ENCODE measurements around the gene PARG. TPM values are rescaled to one million over a fixed set of nuclear protein-coding genes. Genes with fewer than 3 reads are reported as not detected.

The PARG gene
- total RNA-seq, 4 donors from 2014 or later = 31.8 to 40.2 (median 35.6) TPM

- H3K4me3 ChIP-seq = no peak overlapping the region
Observed at GRCh38 chr10:49833168-49833567, 108.7 kb downstream of the PARG start.

DNA sequence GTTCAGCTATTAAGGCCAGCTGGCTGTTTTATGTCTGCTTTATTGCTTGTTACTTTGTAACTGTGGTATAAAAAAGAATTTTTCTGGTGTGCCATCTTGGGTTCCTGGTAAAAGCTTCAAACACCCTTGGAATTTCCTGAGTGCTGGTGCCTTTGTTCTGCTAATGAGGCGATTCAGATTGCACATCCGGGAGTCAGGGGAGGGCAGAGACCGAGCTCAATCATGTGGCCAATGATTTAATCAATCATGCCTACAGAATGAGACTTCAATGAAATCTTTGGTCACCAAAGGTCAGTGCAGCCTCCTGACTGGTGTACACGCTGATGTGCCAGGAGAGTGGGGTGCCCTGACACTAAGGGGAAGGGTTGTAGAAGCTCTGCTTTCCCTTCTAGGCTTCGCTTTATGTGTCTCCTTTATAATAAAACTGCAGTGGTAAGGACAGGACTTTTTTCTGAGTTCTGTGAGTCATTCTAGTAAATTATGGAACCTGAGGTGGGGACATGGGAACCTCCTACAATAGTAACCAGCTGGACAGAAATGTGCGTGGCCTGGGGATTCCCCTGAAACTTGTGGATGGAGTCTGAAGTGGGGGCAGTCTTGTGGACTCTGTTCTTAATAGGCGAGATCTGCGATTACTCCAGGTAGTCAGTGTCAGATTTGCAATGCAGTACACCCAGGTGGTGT lies 110.3 kb downstream of the PARG start:
- WGBS, 2 donors = 52 to 54% methylated on average over 8 of the region's 8 CpGs
- no peak overlapping the region for H3K27ac ChIP-seq

More at GRCh38 chr10:49833168-49833567, 108.7 kb downstream of the PARG start:
- no peaks in the 10 kb centered on the region for H3K27me3 ChIP-seq
- TF ChIP-seq, protein P1, sequence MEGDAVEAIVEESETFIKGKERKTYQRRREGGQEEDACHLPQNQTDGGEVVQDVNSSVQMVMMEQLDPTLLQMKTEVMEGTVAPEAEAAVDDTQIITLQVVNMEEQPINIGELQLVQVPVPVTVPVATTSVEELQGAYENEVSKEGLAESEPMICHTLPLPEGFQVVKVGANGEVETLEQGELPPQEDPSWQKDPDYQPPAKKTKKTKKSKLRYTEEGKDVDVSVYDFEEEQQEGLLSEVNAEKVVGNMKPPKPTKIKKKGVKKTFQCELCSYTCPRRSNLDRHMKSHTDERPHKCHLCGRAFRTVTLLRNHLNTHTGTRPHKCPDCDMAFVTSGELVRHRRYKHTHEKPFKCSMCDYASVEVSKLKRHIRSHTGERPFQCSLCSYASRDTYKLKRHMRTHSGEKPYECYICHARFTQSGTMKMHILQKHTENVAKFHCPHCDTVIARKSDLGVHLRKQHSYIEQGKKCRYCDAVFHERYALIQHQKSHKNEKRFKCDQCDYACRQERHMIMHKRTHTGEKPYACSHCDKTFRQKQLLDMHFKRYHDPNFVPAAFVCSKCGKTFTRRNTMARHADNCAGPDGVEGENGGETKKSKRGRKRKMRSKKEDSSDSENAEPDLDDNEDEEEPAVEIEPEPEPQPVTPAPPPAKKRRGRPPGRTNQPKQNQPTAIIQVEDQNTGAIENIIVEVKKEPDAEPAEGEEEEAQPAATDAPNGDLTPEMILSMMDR (IDR thresholded peaks at IDR 0.05) = no peak
- TF ChIP-seq POLR2A (IDR thresholded peaks at IDR 0.05) (no peak), EP300 (IDR thresholded peaks at IDR 0.05) (no peak)
- no peaks in the 10 kb centered on the region for H3K9me3 ChIP-seq
- no peaks in the 10 kb centered on the region for H3K4me1 ChIP-seq
- peaks cover 0 to 46% (median 0%) of the 10 kb centered on the region in 3 donors for H3K36me3 ChIP-seq
- H3K27ac ChIP-seq = no peak overlapping the region
- no peak for DNase-seq (ENCODE audit: low spot score in 2 of 2)

GRCh38 chr10:49830846-49831245 lies 111.0 kb downstream of the PARG start:
- Histone ChIP-seq H3K4me3 (no peak overlapping the region), H3K36me3 (peaks cover 0 to 45% (median 0%) of the 10 kb centered on the region in 3 donors), H3K9me3 (no peaks in the 10 kb centered on the region), H3K4me1 (no peaks in the 10 kb centered on the region), H3K27me3 (no peaks in the 10 kb centered on the region), H3K27ac (peak overlapping the region in 1 of 4 donors; percentile 5)
- no peak for DNase-seq (ENCODE audit: low spot score in 2 of 2)
- TF ChIP-seq EP300 (IDR thresholded peaks at IDR 0.05) (no peak), POLR2A (IDR thresholded peaks at IDR 0.05) (no peak)
- TF ChIP-seq, protein P1 (IDR thresholded peaks at IDR 0.05) = no peak

More for the DNA sequence above, 110.3 kb downstream of the PARG start:
- Histone ChIP-seq H3K27me3 (no peaks in the 10 kb centered on the region), H3K9me3 (no peaks in the 10 kb centered on the region), H3K4me1 (no peaks in the 10 kb centered on the region), H3K36me3 (peaks cover 0 to 46% (median 0%) of the 10 kb centered on the region in 3 donors), H3K4me3 (no peak overlapping the region)
- DNase-seq (ENCODE audit: low spot score in 2 of 2) = no peak
- TF ChIP-seq POLR2A (IDR thresholded peaks at IDR 0.05) (no peak), EP300 (IDR thresholded peaks at IDR 0.05) (peak in 1 of 2 donors; percentile 28)

DNA sequence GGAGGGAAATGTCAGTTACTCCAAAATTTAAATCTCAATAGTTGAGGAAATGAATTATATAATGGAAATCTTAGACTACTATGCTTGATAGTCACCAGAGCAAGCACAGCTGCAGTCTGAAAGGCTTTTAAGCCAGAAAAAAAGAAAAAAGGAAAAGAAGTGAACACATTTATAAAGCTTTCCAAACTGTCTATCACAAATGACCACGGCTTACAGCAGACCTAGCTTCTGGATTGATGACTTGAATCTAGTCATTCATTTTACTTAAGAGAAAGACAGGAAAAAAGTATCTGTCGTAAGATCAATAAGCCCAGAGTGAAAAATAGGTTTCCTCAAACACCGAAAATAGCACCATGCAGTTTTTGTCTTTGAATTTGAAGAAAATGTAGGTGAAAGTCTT lies 111.8 kb downstream of the PARG start:
- Histone ChIP-seq H3K27ac (no peak overlapping the region), H3K36me3 (peaks cover 0 to 40% (median 0%) of the 10 kb centered on the region in 3 donors), H3K27me3 (no peaks in the 10 kb centered on the region), H3K9me3 (no peaks in the 10 kb centered on the region), H3K4me3 (no peak overlapping the region), H3K4me1 (no peaks in the 10 kb centered on the region)
- TF ChIP-seq, protein P1 (IDR thresholded peaks at IDR 0.05) = no peak
- TF ChIP-seq POLR2A (IDR thresholded peaks at IDR 0.05) = no peak
- no peak for TF ChIP-seq EP300 (IDR thresholded peaks at IDR 0.05)
- 70 to 73% methylated on average over 3 of the region's 3 CpGs for WGBS, 2 donors
- DNase-seq (ENCODE audit: low spot score in 2 of 2) = no peak

DNA sequence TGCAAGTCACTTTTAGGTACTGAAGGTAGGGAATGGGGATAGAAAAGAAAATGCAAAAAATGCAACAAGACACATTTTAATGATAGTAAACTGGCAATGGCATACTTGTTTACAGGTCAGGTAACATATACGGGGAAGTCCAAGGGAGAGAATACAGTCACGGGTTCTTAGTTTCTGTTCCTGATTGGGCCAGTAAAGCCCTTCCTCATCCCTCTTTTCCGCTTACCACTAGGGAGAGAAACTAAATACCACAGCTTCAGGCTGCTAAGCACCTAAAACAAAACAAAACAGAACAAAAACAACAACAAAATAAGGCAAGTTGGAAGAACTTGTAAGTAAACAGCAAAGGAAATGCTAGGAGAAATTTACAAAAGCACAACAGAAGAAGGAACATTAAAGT lies 114.5 kb downstream of the PARG start:
- no peaks in the 10 kb centered on the region for H3K9me3 ChIP-seq
- WGBS, 2 donors = 81 to 89% methylated on average over 3 of the region's 3 CpGs
- no peaks in the 10 kb centered on the region for H3K27me3 ChIP-seq
- no peak overlapping the region for H3K4me3 ChIP-seq
- no peak overlapping the region for H3K27ac ChIP-seq
- no peak for DNase-seq (ENCODE audit: low spot score in 2 of 2)
- H3K4me1 ChIP-seq = no peaks in the 10 kb centered on the region
- peaks cover 0 to 38% (median 0%) of the 10 kb centered on the region in 3 donors for H3K36me3 ChIP-seq
- TF ChIP-seq POLR2A (IDR thresholded peaks at IDR 0.05) = no peak
- TF ChIP-seq EP300 (IDR thresholded peaks at IDR 0.05) = no peak
- TF ChIP-seq, protein P1 (IDR thresholded peaks at IDR 0.05) = no peak

Measured in tibial nerve (tissue), 4 donors.